Heart left ventricle (tissue), 16 donors: ENCODE results near the gene KCNK7. TPM values are rescaled to one million over a fixed set of nuclear protein-coding genes. Genes with fewer than 3 reads are reported as not detected.

Experiments used
- ATAC-seq, 4 donors: fragments of 200-7000 bp; cut with Tn5 transposase; one replicate each; pipeline ENCODE4 v1.9.1; 2020 to 2022; ENCODE audit warnings: moderate library complexity in 4 of 4, mild to moderate bottlenecking in 3 of 4, moderate number of reproducible peaks in 1 of 4
- DNase-seq, 5 donors: peaks; one replicate each; pipeline ENCODE4 v3.0.0-alpha.2; 2020
- H3K27ac ChIP-seq, 12 donors: fragments of 200-600 bp; sonication (generic) in 4 of 12; one replicate each; pipeline versions ENCODE4 v1.5.0 to v1.8.0; 2016 to 2022; ENCODE audit warnings: mild to moderate bottlenecking in 2 of 12
- H3K27me3 ChIP-seq, 9 donors: fragments of 200-600 bp; sonication (generic) in 2 of 9; one replicate each; pipeline versions ENCODE4 v1.5.1 to v1.8.0; 2016 to 2022; ENCODE audit warnings: mild to moderate bottlenecking in 3 of 9
- H3K36me3 ChIP-seq, 9 donors: fragments of 200-600 bp; sonication (generic) in 2 of 9; one replicate each; pipeline versions ENCODE4 v1.5.0 to v1.8.0; 2018 to 2022; ENCODE audit warnings: mild to moderate bottlenecking in 2 of 9
- H3K4me1 ChIP-seq, 12 donors: fragments of 200-600 bp; sonication (generic) in 4 of 12; one replicate each; pipeline versions ENCODE4 v1.5.0 to v1.8.0; 2016 to 2022; ENCODE audit warnings: mild to moderate bottlenecking in 3 of 12
- H3K4me3 ChIP-seq, 12 donors: fragments of 200-600 bp; sonication (generic) in 4 of 12; one replicate each; pipeline versions ENCODE4 v1.5.0 to v1.8.0; 2017 to 2022; ENCODE audit warnings: mild to moderate bottlenecking in 9 of 12, moderate library complexity in 4 of 12
- H3K9me3 ChIP-seq, 12 donors: fragments of 200-600 bp; sonication (generic) in 4 of 12; one replicate each; pipeline versions ENCODE4 v1.5.0 to v1.8.0; 2016 to 2022; ENCODE audit warnings: mild to moderate bottlenecking in 1 of 12
- CTCF ChIP-seq, 12 donors: fragments of 200-600 bp; sonication (generic) in 4 of 12; IDR thresholded peaks; one replicate each; pipeline versions ENCODE4 v1.5.0 to v1.8.0; 2018 to 2022; ENCODE audit warnings: antibody characterized with exemption in 12 of 12, mild to moderate bottlenecking in 5 of 12
- POLR2A ChIP-seq, 2 donors: fragments of 450-650 bp; IDR thresholded peaks; one replicate each; pipeline ENCODE4 v1.6.1; 2017; ENCODE audit warnings: antibody characterized with exemption in 2 of 2, mild to moderate bottlenecking in 2 of 2, moderate library complexity in 2 of 2
- WGBS, 4 donors: extraction: QIAGEN DNeasy Blood & Tissue Kit in 2 of 4; methylation state at CpG; one replicate each; pipeline versions ENCODE4 v1.1.5 to v1.1.7; 2013 to 2018; 5-methylcytosine and 5-hydroxymethylcytosine counted together
- intact Hi-C, 10 donors: fragments of 100-400 bp; cut with DNase I; formaldehyde crosslinking; loops; one replicate each; pipeline versions ENCODE4 v1.11.1 to v1.14.2; 2022
- polyA plus RNA-seq, 2 donors: library from polyadenylated mRNA; stranded (reverse); fragments of 200-250 nt; gene quantifications; one replicate each; pipeline ENCODE4 v1.2.3, GENCODE V29; 2013
- total RNA-seq, 9 donors: library from RNA; depleted of rRNA in 2 of 9; stranded (reverse); fragments of >200 nt in 2 of 9; fragmentation: NEBNext Ultra II Directional in 3 of 9; extraction: Animal tissue kit (Norgen Biotek cat#: 25700) in 3 of 9; gene quantifications; one replicate each; pipeline versions ENCODE4 v1.1.0 to v1.2.4, GENCODE V29; 2016 to 2023
- donor health status: ischemic (EF 13 %, LVEDD 7.1; RV severe dilation, severe dysfunction).
- donor health status: healthy with polysubstance abuse.
- donor health status: DM: no; HTN: yes; CAD: no.
- donor health status: DM: no; HTN: no; CAD: no.
- donor health status: ischemic (EF 25% LVEDD 6.9; RV normal size, moderate dysfunction).
- donor health status: ischemic (EF 25% LVEDD 5.7; RV mildly dilated, moderate dysfunction).
- donor health status: healthy.
- donor health status: DM: yes; HTN: yes; CAD: no.
- donor health status: ischemic (EF 35%, LVEDD 5.7; RV mildly dilated, moderate dysfunction).
- donor health status: nonischemic (EF 11% LVEDD 7.7; RV severe dilation, severe dysfunction).
- donor health status: DM: yes; HTN: yes; CAD: no.
- donor health status: PGD.
- donor health status: ischemic (EF 29% LVEDD 5.4; RV normal size, mild dysfunction).
- donor health status: nonischemic (EF 23%, LVEDD 6.1; RV moderate dilation, normal function).

KCNK7 gene
- total and polyA plus RNA-seq, 11 donors, result 0.18 to 1.6 (median 0.42) TPM; not detected in 2

DNA sequence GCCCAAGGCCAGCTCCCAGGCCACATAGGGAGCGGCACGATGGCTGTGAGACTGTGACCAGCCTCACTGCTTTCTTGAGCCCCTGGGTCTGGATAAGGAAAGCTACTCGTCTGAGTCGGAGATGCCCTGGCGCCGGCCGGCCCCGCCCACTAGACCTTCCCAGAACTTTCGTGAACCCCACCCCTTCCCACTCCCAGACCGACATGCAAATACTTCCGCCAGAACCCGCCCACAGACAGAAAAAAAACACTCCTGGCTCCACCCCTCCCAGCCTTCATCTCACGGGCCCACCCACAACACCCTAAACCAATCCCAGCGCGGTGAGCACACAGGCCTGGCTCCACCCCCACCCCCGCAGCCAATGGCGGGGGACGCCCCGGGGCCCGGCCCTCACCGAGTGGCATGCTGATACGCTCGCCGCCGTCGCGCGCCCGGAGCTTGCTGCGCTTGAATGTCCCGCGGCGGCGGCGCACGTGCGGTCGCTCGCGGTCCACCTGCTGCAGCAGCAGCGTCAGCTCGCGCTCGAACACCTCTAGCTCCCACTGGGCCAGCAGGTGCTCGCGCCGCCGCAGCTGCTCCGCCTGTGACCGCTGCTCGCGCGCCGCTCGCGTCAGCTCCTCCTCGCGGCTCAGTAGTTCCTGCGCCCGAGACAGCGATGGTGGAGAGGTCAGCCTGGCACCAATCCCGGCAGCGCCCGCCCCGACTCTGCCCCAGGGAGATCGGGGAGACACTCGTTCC is 11.4 kb upstream of the KCNK7 start:
- intact Hi-C loops, result loop anchor here in 1 of 10 donors (2.0 kb wide), 1 partner anchor 30 kb away; the partner anchor contains the start of gene EHBP1L1
- Histone ChIP-seq H3K4me3 (peak overlapping the region in 10 of 12 donors; percentile 17 to 56 (median 40)), H3K4me1 (peaks cover 4 to 76% (median 44%) of the 10 kb centered on the region in 12 donors), H3K36me3 (peaks cover 0 to 94% (median 73%) of the 10 kb centered on the region in 9 donors), H3K9me3 (no peaks in the 10 kb centered on the region), H3K27ac (peak overlapping the region; percentile 29 to 89 (median 74)), H3K27me3 (no peaks in the 10 kb centered on the region)
- no peak for TF ChIP-seq CTCF (IDR thresholded peaks at IDR 0.05)
- peak in 1 of 2 donors; percentile 19 for TF ChIP-seq POLR2A (IDR thresholded peaks at IDR 0.05)
- DNase-seq (peak; percentile 93 to 96 (median 96)), ATAC-seq (peak; percentile 90 to 97 (median 96))
- 16 to 21% (median 18%) methylated on average over 15 to 67 of the region's 67 CpGs for WGBS, 4 donors

- H3K27ac ChIP-seq, result no peak overlapping the region
- ATAC-seq, result no peak
- WGBS, 4 donors, result 92 to 100% (median 97%) methylated on average over 1 of the region's 1 CpG
- intact Hi-C loops, result no loop called here
- H3K4me3 ChIP-seq, result no peak overlapping the region
- DNase-seq, result no peak
- TF ChIP-seq CTCF (IDR thresholded peaks at IDR 0.05) (no peak), POLR2A (IDR thresholded peaks at IDR 0.05) (no peak)
- H3K4me1 ChIP-seq, result peaks cover 4 to 48% (median 25%) of the 10 kb centered on the region in 12 donors
- no peaks in the 10 kb centered on the region for H3K9me3 ChIP-seq
- peaks cover 0 to 98% (median 84%) of the 10 kb centered on the region in 9 donors for H3K36me3 ChIP-seq
- no peaks in the 10 kb centered on the region for H3K27me3 ChIP-seq
These were observed 8.7 kb upstream of the KCNK7 start for GRCh38 chr11:65604258-65604657.

DNA sequence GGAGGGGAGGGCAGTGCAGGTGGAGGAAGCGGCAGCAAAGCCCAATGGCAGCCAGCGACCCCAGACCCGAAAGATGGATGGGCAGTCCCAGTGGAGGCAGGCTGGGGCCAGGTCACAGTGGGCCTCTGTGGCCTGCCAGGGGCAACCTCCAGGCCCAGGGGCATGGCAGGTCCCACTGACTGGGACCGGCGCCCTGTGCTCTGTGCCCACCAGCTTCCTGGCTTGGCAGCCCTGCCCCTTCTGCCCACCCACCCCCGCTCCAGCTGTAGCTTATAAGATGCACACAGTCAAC is 4.3 kb upstream of the KCNK7 start:
- Histone ChIP-seq H3K4me1 (peaks cover 0 to 19% (median 8%) of the 10 kb centered on the region in 12 donors), H3K36me3 (peaks cover 2 to 83% (median 71%) of the 10 kb centered on the region in 9 donors), H3K4me3 (no peak overlapping the region), H3K27ac (no peak overlapping the region), H3K27me3 (no peaks in the 10 kb centered on the region), H3K9me3 (no peaks in the 10 kb centered on the region)
- TF ChIP-seq CTCF (IDR thresholded peaks at IDR 0.05), result no peak
- no peak for TF ChIP-seq POLR2A (IDR thresholded peaks at IDR 0.05)
- ATAC-seq (no peak), DNase-seq (no peak)
- intact Hi-C loops, result loop anchor here in 3 of 10 donors (5.0 to 10.0 kb wide), 3 partner anchors 55 to 225 kb away; no protein-coding TSS in a partner anchor
- WGBS, 4 donors, result 82 to 97% (median 95%) methylated on average over 5 to 6 of the region's 6 CpGs

- no peak for TF ChIP-seq CTCF (IDR thresholded peaks at IDR 0.05)
- TF ChIP-seq POLR2A (IDR thresholded peaks at IDR 0.05), result no peak
- Histone ChIP-seq H3K4me3 (no peak overlapping the region), H3K4me1 (peaks cover 0 to 21% (median 8%) of the 10 kb centered on the region in 12 donors), H3K9me3 (no peaks in the 10 kb centered on the region), H3K27me3 (no peaks in the 10 kb centered on the region), H3K36me3 (peaks cover 2 to 78% (median 66%) of the 10 kb centered on the region in 9 donors), H3K27ac (no peak overlapping the region)
- no peak for ATAC-seq
- intact Hi-C loops, result loop anchor here in 3 of 10 donors (5.0 to 10.0 kb wide), 3 partner anchors 55 to 225 kb away; no protein-coding TSS in a partner anchor
- no peak for DNase-seq
- WGBS, 4 donors, result 87 to 90% (median 87%) methylated on average over 30 to 49 of the region's 49 CpGs
These were observed 3.8 kb upstream of the KCNK7 start for GRCh38 chr11:65599216-65599954.
